WI38 (cell line): ENCODE results near the gene KRTAP9-2.
"Not testable (repeated sequence)": the region's sequence is repeated elsewhere in the genome, so short reads cannot be mapped to it uniquely, and the experiment has no call there.

Experiments used
- H3K4me3 ChIP-seq: 2 replicates; pipeline ENCODE4 v1.5.1; 2011; ENCODE audit warnings: low read depth, mild to moderate bottlenecking, control low read depth, low read length
- TF ChIP-seq, protein P1 (sequence below): IDR thresholded peaks from 2 replicates; pipeline ENCODE4 v1.5.1; 2012; ENCODE audit warnings: low read depth, mild to moderate bottlenecking, control low read depth, low read length

The KRTAP9-2 gene

DNA sequence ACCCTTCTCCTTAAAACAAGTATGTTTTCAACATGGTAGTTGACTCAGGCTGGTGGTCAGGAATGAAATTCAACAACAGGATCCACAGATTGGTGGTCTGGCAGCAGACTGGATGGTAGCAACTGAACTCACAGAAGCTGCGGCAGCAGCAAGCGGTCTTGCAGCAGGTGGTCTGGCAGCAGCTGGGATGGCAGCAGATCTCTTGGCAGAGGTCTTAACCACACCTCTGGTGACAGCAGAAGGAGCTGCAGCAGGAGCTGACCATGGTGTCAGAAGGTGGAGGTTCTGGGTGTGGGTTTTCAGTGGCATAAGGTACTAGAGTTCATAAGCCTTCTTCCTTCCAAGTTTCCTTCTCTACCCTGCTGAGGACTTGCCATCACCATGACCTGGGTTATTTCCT, 39.6 kb upstream of the KRTAP9-2 start:
- TF ChIP-seq, protein P1, sequence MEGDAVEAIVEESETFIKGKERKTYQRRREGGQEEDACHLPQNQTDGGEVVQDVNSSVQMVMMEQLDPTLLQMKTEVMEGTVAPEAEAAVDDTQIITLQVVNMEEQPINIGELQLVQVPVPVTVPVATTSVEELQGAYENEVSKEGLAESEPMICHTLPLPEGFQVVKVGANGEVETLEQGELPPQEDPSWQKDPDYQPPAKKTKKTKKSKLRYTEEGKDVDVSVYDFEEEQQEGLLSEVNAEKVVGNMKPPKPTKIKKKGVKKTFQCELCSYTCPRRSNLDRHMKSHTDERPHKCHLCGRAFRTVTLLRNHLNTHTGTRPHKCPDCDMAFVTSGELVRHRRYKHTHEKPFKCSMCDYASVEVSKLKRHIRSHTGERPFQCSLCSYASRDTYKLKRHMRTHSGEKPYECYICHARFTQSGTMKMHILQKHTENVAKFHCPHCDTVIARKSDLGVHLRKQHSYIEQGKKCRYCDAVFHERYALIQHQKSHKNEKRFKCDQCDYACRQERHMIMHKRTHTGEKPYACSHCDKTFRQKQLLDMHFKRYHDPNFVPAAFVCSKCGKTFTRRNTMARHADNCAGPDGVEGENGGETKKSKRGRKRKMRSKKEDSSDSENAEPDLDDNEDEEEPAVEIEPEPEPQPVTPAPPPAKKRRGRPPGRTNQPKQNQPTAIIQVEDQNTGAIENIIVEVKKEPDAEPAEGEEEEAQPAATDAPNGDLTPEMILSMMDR, result no peak
- no peak overlapping the region for H3K4me3 ChIP-seq

DNA sequence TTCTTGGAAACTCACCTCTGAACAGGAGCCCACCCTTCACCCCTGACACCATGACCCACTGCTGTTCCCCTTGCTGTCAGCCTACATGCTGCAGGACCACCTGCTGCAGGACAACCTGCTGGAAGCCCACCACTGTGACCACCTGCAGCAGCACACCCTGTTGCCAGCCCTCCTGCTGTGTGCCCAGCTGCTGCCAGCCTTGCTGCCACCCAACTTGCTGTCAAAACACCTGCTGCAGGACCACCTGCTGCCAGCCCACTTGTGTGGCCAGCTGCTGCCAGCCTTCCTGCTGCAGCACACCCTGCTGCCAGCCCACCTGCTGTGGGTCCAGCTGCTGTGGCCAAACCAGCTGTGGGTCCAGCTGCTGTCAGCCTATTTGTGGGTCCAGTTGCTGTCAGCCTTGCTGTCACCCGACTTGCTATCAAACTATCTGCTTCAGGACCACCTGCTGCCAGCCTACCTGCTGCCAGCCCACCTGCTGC, 36.6 kb upstream of the KRTAP9-2 start, which contains the start of gene KRTAP9-1:
TSS of gene KRTAP9-1 (plus strand) at position 51 of the 482 bp plus-strand sequence. CDS start at position 51, 0 bp downstream.
- not testable (repeated sequence) for H3K4me3 ChIP-seq

DNA sequence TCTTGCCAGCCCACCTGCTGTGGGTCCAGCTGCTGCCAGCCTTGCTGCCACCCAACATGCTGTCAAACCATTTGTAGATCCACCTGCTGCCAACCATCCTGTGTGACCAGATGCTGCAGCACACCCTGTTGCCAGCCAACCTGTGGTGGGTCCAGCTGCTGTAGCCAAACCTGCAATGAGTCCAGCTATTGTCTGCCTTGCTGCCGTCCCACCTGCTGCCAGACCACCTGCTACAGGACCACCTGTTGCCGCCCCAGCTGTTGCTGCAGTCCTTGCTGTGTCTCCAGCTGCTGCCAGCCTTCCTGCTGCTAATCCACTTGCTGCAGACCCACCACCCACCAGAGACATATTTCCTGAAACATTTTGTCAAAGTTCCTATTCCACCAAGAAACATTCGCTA, 36.1 kb upstream of the KRTAP9-2 start:
- no peak overlapping the region for H3K4me3 ChIP-seq
- TF ChIP-seq, protein P1, result no peak

DNA sequence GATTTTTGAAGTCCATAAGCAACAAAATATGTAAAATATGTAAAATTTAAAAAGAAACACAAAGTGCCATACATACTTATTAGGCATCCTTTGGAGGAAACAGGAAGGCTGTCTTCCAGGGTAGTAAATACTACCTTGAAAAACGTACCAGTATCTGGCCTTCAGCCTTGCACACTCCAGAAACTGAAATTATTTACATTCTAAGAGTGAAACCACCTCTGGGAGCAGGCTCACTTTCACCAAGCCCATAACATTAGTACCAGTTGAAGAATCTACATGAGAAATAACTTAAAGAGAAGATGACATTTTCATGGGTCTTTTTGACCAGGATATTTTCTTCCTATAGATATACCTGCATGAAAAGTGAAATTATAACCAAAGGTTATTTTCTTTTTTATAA, 30.4 kb upstream of the KRTAP9-2 start:
- no peak overlapping the region for H3K4me3 ChIP-seq
- TF ChIP-seq, protein P1, result no peak

DNA sequence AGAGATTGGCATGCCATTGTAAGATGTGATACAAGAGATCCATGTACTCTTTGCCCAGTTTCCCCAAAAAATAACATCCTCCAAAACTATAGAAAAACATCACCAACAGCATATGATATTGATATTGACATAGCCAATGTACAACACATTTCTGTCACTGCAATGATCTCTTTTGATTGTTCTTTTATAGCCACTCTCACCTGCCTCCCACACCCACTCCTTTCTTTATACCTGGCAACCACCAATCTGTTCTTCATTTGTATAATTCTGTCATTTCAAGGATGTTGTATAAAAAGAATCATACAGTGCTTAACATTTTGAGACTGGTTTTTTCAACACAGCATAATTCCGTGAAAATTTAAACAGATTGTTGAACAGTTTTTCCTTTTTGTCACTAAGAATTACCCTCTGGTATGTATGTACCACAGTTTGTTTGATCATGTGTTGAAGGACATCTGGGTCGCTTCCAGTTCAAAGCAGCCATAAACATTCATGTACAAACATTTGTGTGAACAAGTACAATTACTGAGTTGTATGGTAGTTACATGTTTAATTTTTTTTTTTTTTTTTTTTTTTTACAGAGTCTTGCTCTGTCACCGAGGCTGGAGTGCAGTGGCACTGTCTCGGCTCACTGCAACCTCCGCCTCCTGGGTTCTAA, 26.9 kb upstream of the KRTAP9-2 start:
- TF ChIP-seq, protein P1, result no peak
- no peak overlapping the region for H3K4me3 ChIP-seq

DNA sequence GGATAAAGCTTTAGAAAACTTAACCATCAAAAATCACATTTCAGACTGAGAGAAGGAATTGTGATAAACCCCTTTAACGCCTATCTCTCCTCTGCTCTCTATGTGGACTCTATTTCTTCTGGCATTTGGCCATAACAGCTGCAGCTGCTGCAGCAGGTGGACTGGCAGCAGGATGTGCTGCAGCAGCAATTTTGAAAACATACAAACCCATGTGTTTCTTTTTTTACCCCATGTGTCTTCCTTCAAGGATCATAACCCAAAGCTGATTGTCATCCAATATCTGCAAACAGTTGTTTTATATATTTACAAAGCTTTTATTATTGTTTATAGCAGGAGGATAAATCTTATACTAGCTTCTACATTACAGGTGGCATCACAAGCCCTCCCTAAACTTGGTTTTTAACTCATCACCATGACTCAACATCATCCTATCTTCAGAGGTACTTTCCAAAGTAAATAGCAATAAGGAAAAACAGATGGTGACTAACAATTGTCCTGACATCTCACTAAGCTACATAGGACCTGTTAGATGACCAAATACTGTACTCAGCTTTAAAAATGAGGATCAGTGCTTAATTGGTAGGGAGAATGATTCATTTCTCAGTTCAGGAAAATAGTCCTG, 14.5 kb upstream of the KRTAP9-2 start:
- TF ChIP-seq, protein P1, result no peak
- H3K4me3 ChIP-seq, result no peak overlapping the region

DNA sequence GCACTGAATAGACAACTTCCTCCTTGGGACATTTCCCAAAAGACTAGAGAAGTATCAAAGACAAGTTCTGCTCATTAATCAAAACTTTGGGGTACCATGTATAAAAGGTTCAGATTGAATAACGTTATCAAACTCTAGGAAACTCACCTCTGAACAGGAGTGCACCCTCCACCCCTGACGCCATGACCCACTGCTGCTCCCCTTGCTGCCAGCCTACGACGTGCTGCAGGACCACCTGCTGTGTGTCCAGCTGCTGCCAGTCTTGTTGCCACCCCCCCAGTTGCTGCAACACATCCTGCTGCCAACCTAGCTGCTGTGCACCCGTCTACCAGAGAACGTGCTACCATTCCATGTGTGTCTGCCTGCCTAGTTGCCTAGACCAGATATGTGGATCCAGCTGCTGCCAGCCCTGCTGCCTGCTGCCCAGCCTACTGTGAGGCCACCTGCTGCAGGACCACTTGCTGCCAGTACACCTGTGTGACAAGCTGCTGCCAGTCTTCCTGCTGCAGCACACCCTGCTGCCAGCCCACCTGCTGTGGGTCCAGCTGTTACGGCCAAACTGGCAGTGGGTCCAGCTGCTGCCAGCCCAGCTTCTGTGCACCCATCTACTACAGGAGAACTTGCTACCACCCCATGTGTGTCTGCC, 13.8 kb upstream of the KRTAP9-2 start:
- no peak overlapping the region for H3K4me3 ChIP-seq
- TF ChIP-seq, protein P1, result no peak
